ENCODE results near the gene ADCY10.
"Not testable (repeated sequence)": the region's sequence is repeated elsewhere in the genome, so short reads cannot be mapped to it uniquely, and the experiment has no call there.

The ADCY10 gene

GRCh38 chr1:167913895-167914496, at the start of gene ADCY10:
Gene ADCY10 (minus strand): TSS chr1:167914134. CDS start chr1:167905140, 8,994 bp downstream.
- no peak for DNase-seq (ENCODE audit: low spot score)

GRCh38 chr1:167957710-167958109, 43.8 kb upstream of the ADCY10 start:
- no peak for DNase-seq (ENCODE audit: low spot score)

GRCh38 chr1:167955915-167956314, 42.0 kb upstream of the ADCY10 start:
- no peak for DNase-seq (ENCODE audit: low spot score)

GRCh38 chr1:167950569-167950968, 36.6 kb upstream of the ADCY10 start:
- no peak for DNase-seq (ENCODE audit: low spot score)

GRCh38 chr1:167949785-167950184, 35.9 kb upstream of the ADCY10 start:
- no peak for DNase-seq (ENCODE audit: low spot score)

- DNase-seq (ENCODE audit: low spot score): no peak
Observed at GRCh38 chr1:167947733-167948132, 33.8 kb upstream of the ADCY10 start.

- DNase-seq (ENCODE audit: low spot score): no peak
Observed at GRCh38 chr1:167943541-167943940, 29.6 kb upstream of the ADCY10 start.

- DNase-seq (ENCODE audit: low spot score): no peak
Observed at GRCh38 chr1:167940264-167940663, 26.3 kb upstream of the ADCY10 start.

- DNase-seq (ENCODE audit: low spot score): no peak
Observed at GRCh38 chr1:167938080-167938636, 24.2 kb upstream of the ADCY10 start.

- DNase-seq (ENCODE audit: low spot score): no peak
Observed at GRCh38 chr1:167937709-167938010, 23.7 kb upstream of the ADCY10 start.

- peak; percentile 54 for DNase-seq (ENCODE audit: low spot score)
Observed at GRCh38 chr1:167936930-167937708, 23.2 kb upstream of the ADCY10 start, which contains the start of gene MPC2. Gene MPC2 (minus strand): TSS chr1:167937072. CDS start chr1:167935841, 1,231 bp downstream.

GRCh38 chr1:167936068-167936929, 22.4 kb upstream of the ADCY10 start, which contains the start of gene DCAF6:
Gene DCAF6 (plus strand): TSS chr1:167936683. CDS start chr1:167936912, 229 bp downstream.
- DNase-seq (ENCODE audit: low spot score): peak; percentile 99

- peak; percentile 31 for DNase-seq (ENCODE audit: low spot score)
Observed at GRCh38 chr1:167935216-167936067, 21.5 kb upstream of the ADCY10 start.

- no peak for DNase-seq (ENCODE audit: low spot score)
Observed at GRCh38 chr1:167934426-167935215, 20.7 kb upstream of the ADCY10 start.

GRCh38 chr1:167933788-167934187, 19.9 kb upstream of the ADCY10 start:
- no peak for DNase-seq (ENCODE audit: low spot score)

- no peak for DNase-seq (ENCODE audit: low spot score)
Observed at GRCh38 chr1:167929725-167930124, 15.8 kb upstream of the ADCY10 start.

GRCh38 chr1:167928919-167929318, 15.0 kb upstream of the ADCY10 start:
- DNase-seq (ENCODE audit: low spot score): not testable (repeated sequence)

- no peak for DNase-seq (ENCODE audit: low spot score)
Observed at GRCh38 chr1:167928457-167928852, 14.5 kb upstream of the ADCY10 start.

- DNase-seq (ENCODE audit: low spot score): no peak
Observed at GRCh38 chr1:167927046-167927754, 13.3 kb upstream of the ADCY10 start.

GRCh38 chr1:167926486-167926997, 12.6 kb upstream of the ADCY10 start:
- DNase-seq (ENCODE audit: low spot score): no peak
